Activated CD8-positive, alpha-beta memory T cell treated with anti-CD3 and anti-CD28 coated beads, Interleukin-2, amount 50 U/mL, for 1 hour (primary cell): ENCODE results near the gene IBA57.

Experiments
- DNase-seq: peaks from one replicate; pipeline ENCODE4 v3.0.0-alpha.2; 2020; ENCODE audit errors: extremely low read depth

The IBA57 gene

GRCh38 chr1:228144993-228145343, 20.6 kb upstream of the IBA57 start:
- no peak for DNase-seq

GRCh38 chr1:228145463-228146416, 19.9 kb upstream of the IBA57 start:
- no peak for DNase-seq

- DNase-seq: no peak
These were observed 19.0 kb upstream of the IBA57 start for GRCh38 chr1:228146417-228147150.

- no peak for DNase-seq
These were observed 18.4 kb upstream of the IBA57 start for GRCh38 chr1:228147151-228147693.

- DNase-seq: no peak
These were observed 17.8 kb upstream of the IBA57 start for GRCh38 chr1:228147768-228148167.

GRCh38 chr1:228148196-228148861, 17.3 kb upstream of the IBA57 start:
- DNase-seq: no peak

GRCh38 chr1:228148935-228149405, 16.6 kb upstream of the IBA57 start:
- DNase-seq: no peak

GRCh38 chr1:228149406-228150119, 16.0 kb upstream of the IBA57 start, which contains the start of gene GJC2:
Gene GJC2 (plus strand): TSS chr1:228149930. CDS start chr1:228157759, 7,829 bp downstream.
- DNase-seq: no peak

GRCh38 chr1:228150120-228150460, 15.5 kb upstream of the IBA57 start:
- no peak for DNase-seq

GRCh38 chr1:228150461-228151179, 15.0 kb upstream of the IBA57 start:
- no peak for DNase-seq

- DNase-seq: no peak
These were observed 14.3 kb upstream of the IBA57 start for GRCh38 chr1:228151180-228151925.

GRCh38 chr1:228152097-228152917, 13.3 kb upstream of the IBA57 start:
- DNase-seq: no peak

GRCh38 chr1:228152918-228153258, 12.7 kb upstream of the IBA57 start:
- no peak for DNase-seq

- no peak for DNase-seq
These were observed 11.5 kb upstream of the IBA57 start for GRCh38 chr1:228154021-228154669.

GRCh38 chr1:228154670-228155571, 10.7 kb upstream of the IBA57 start:
- no peak for DNase-seq

GRCh38 chr1:228155596-228156514, 9.7 kb upstream of the IBA57 start:
- no peak for DNase-seq

GRCh38 chr1:228156515-228156881, 9.1 kb upstream of the IBA57 start:
- DNase-seq: no peak
